Rectal smooth muscle tissue (tissue), 1 donor: ENCODE results near the gene MKKS.
"Not testable (repeated sequence)": the region's sequence is repeated elsewhere in the genome, so short reads cannot be mapped to it uniquely, and the experiment has no call there.

Source experiments
- H3K27ac ChIP-seq: one replicate; pipeline ENCODE4 v1.7.0; 2013; ENCODE audit warnings: low read depth, low read length, inconsistent platforms
- H3K27me3 ChIP-seq: one replicate; pipeline ENCODE4 v1.7.0; 2013; ENCODE audit warnings: low read length; ENCODE audit not compliant: control insufficient read depth, insufficient read depth
- H3K36me3 ChIP-seq: one replicate; pipeline ENCODE4 v1.7.0; 2013; ENCODE audit warnings: low read length; ENCODE audit not compliant: control insufficient read depth, insufficient read depth
- H3K4me1 ChIP-seq: one replicate; pipeline ENCODE4 v1.7.0; 2013; ENCODE audit warnings: low read length; ENCODE audit not compliant: control insufficient read depth, insufficient read depth
- H3K4me3 ChIP-seq: one replicate; pipeline ENCODE4 v1.7.0; 2013; ENCODE audit warnings: low read length
- H3K9ac ChIP-seq: one replicate; pipeline ENCODE4 v1.7.0; 2013; ENCODE audit warnings: low read length

Gene MKKS

DNA sequence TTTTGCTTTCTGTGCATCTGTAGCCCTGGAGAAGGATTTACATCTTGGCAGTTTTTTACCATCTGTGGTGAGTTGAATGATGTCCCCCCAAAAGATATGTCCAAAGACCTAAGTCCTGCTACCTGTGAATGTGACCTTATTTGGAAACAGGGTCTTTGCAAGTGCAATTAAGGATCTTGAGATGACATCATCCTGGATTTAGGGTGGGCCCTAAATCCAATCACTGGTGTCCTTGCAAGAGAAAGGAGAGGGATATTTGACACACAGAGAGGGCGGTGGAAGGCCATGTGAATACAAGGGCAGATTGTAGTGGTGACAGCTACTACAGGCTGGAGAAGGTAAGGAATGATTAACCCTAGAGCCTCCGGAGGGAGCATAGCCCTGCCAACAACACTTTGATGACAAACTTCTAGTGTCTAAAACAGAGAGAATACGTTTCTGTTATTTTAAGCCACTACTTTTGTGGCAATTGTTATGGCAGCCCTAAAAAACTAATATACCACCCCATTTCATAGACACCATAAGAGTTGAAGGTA, 35.1 kb downstream of the MKKS start:
- Histone ChIP-seq H3K27ac (no peak overlapping the region), H3K4me3 (no peak overlapping the region), H3K36me3 (no peaks in the 10 kb centered on the region), H3K9ac (no peak overlapping the region), H3K4me1 (no peaks in the 10 kb centered on the region), H3K27me3 (no peaks in the 10 kb centered on the region)

DNA sequence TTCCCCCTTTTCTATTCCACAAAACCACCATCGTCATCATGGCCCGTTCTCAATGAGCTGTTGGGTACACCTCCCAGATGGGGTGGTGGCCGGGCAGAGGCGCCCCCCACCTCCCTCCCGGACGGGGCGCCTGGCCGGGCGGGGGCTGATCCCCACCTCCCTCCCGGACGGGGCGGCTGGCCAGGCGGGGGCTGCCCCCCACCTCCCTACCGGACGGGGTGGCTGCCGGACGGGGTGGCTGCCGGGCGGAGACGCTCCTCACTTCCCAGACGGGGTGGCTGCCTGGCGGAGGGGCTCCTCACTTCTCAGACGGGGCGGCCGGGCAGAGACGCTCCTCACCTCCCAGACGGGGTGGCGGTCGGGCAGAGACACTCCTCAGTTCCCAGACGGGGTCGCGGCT, 39.3 kb downstream of the MKKS start:
- not testable (repeated sequence) for H3K9ac ChIP-seq, H3K4me3 ChIP-seq, H3K4me1 ChIP-seq, H3K27me3 ChIP-seq, H3K27ac ChIP-seq, H3K36me3 ChIP-seq

DNA sequence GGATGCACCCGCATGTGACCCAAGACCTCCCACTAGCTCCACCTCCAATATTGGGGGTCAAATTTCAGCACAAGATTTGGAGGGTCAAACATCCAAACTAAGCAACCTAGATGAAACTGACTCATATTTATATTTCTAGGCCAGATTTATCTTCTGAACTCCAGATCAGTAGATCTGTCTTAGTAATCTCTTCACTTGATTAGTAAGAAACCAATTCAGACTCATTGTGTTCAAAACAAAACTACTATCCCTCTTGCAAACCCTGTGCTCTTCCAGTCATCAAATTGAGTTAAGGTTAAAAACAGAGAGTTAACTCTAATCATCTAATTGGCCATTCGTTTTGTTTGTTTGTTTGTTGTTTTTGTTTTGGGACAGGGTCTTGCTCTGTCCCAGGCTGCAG, 43.3 kb downstream of the MKKS start:
- Histone ChIP-seq H3K4me1 (no peaks in the 10 kb centered on the region), H3K27ac (no peak overlapping the region), H3K27me3 (no peaks in the 10 kb centered on the region), H3K4me3 (no peak overlapping the region), H3K36me3 (no peaks in the 10 kb centered on the region), H3K9ac (no peak overlapping the region)

DNA sequence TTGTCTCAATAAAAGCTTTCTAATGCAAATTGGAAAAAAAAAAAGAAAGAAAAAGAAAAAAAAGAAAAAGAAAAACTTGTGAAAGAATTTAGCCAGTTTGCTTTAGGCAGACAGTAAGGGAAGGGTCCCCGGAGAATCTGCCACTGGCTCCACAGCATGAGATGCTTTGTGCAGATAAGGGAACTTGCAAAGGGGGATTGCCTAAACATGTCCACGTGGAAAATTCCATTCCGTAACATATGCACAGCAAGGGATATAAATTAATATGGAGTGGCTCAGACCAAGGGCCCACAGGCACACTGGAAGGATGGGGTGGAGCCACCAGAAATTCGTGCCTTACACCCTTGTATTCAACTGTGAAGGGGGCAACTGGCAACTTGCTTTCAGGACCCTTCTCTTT, 45.4 kb downstream of the MKKS start:
- no peak overlapping the region for H3K4me3 ChIP-seq
- no peaks in the 10 kb centered on the region for H3K4me1 ChIP-seq
- no peaks in the 10 kb centered on the region for H3K27me3 ChIP-seq
- H3K36me3 ChIP-seq: no peaks in the 10 kb centered on the region
- no peak overlapping the region for H3K9ac ChIP-seq
- no peak overlapping the region for H3K27ac ChIP-seq

DNA sequence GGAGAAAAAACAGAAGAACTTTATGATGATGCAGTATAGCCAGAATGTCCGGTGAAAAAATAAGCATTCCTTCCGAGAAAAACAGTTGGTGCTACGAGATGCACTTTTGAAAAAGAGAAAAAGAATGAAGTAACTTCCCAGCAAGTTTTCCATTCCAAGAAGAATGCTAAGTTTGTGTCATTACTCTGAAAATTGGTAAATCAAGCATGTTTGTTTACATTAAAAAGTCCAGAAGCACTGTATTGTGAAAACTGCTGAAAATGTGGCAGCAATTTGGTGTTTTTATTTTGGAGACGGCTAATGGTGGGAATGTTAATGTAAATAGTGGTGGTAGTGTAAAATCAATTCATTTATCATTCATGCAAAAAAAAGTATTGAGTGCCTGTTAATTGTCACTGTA, 46.3 kb downstream of the MKKS start:
- Histone ChIP-seq H3K36me3 (no peaks in the 10 kb centered on the region), H3K27ac (no peak overlapping the region), H3K4me3 (no peak overlapping the region), H3K4me1 (no peaks in the 10 kb centered on the region), H3K9ac (no peak overlapping the region), H3K27me3 (no peaks in the 10 kb centered on the region)

DNA sequence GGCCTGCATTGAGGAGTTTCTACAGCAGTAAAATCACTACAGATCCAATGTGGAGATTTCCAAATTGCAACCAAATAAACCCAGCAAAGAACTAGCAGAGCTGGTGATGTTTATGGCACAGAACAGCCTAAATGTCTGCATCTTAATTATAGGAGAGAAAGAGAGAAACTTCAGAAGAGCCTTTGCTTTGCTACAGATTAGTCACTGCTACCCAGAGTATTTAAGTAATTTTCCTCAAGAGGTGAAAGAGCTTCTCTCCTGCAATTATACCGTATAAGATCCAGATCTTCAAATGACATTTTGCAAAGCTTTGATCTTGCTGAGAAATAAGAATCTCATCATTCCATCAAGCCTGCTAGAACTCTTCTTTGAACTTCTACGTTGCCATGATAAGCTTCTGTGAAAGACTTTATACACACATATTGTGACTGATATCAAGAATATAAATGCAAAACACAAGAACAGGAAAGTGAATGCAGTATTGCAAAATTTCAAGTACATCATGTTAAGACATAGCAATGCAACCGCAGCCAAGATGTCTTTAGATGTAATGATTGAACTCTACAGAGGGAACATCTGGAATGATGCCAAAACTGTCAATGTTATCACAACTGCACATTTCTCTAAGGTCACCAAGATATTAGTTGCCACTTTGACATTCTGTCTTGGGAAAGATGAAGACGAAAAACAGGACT, 48.0 kb downstream of the MKKS start:
- no peaks in the 10 kb centered on the region for H3K36me3 ChIP-seq
- no peak overlapping the region for H3K9ac ChIP-seq
- no peaks in the 10 kb centered on the region for H3K4me1 ChIP-seq
- H3K4me3 ChIP-seq: no peak overlapping the region
- no peaks in the 10 kb centered on the region for H3K27me3 ChIP-seq
- no peak overlapping the region for H3K27ac ChIP-seq

DNA sequence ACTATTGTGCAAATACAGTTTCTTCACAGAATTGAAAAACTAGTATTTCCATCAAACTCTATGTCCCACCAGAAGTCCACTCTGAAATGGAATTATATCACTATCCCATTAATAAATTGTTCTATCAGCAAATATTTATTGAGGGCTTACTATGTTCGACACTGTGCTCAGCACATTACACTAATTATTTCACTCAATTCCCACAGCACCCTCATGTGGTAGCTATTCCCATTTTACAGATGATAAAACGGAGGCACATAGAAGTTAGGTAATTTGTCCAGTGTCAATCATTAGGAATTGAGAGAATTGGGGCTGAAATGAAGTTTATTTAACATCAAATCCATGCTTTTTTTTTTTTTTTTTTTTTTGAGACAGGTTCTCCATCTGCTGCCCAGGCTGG, 52.5 kb downstream of the MKKS start:
- Histone ChIP-seq H3K27ac (no peak overlapping the region), H3K36me3 (no peaks in the 10 kb centered on the region), H3K27me3 (no peaks in the 10 kb centered on the region), H3K4me3 (no peak overlapping the region), H3K4me1 (no peaks in the 10 kb centered on the region), H3K9ac (no peak overlapping the region)

DNA sequence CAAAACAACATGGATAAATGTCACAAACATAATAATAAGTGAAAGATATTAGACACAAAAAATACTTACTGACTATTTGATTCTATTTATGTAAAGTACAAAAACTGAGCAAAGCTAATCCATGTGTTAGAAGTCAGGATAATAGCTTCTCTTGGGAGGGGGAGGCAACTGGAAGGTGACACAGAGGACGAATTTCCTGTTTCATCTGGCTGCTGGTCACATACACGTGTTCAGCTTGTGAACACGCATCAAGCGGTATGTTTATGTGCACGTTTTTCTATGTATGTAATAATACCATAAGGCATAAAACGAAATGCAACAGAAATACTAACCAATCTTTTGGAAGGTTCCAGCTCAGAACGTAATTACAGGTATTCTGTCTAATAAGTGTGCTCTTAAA, 54.3 kb downstream of the MKKS start:
- H3K36me3 ChIP-seq: no peaks in the 10 kb centered on the region
- H3K4me3 ChIP-seq: no peak overlapping the region
- no peaks in the 10 kb centered on the region for H3K4me1 ChIP-seq
- H3K9ac ChIP-seq: no peak overlapping the region
- H3K27me3 ChIP-seq: no peaks in the 10 kb centered on the region
- H3K27ac ChIP-seq: no peak overlapping the region

DNA sequence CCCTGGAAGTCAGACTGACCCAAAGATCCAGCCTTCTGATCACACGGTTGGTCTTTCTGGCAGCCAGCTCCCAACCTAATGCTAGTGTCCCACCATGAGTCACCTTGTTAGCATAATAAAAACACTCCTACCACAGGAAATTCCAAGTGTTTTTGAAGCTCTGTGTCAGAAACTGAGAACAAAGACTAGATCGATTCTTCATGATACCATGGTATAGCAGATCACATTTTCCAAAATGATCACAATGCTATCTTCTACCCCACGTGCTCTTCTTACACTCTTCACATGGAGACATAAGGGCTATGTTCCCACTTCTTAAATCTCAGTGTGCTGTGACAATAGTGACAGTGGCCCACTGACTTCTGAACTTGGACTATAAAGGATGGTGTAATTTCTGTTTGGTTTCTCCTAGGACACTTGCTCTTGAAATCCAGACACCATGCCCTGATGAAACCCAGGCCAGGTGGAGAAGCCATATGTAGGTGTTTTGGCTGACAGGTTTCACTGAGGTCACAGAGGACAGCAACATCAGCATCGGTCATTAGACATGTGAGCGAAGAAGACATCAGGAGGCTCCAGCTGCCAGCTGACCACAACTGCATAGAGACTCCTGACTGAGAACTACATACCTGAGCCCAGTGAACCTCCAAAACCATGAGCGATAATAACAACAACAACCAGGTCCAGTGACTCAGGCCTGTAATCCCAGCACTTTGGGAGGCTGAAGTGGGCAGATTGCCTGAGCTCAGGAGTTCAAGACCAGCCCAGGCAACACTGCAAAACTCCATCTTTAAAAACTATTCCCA, 57.5 kb downstream of the MKKS start:
- Histone ChIP-seq H3K4me1 (no peaks in the 10 kb centered on the region), H3K27ac (no peak overlapping the region), H3K27me3 (no peaks in the 10 kb centered on the region), H3K4me3 (no peak overlapping the region), H3K36me3 (no peaks in the 10 kb centered on the region), H3K9ac (no peak overlapping the region)

DNA sequence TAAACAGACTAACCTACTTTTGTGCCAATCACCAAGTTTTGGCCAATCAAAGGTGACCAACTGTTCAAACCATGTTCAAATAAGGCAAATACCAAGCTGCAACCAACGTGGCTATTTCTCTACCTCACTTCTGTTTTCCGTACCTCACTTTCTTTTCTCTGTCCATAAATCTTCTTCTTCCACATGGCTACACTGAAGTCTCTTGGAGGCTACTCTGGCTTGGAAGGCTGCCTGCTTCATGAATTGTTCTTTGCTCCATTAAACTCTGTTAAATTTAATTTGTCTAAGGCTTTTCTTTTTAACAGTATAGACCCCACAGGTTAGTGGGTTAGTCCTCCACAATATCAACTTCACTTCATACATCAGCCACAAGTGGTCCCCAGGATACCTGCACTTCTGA, 58.8 kb downstream of the MKKS start:
- Histone ChIP-seq H3K4me1 (no peaks in the 10 kb centered on the region), H3K27ac (no peak overlapping the region), H3K4me3 (no peak overlapping the region), H3K9ac (no peak overlapping the region), H3K27me3 (no peaks in the 10 kb centered on the region), H3K36me3 (no peaks in the 10 kb centered on the region)

DNA sequence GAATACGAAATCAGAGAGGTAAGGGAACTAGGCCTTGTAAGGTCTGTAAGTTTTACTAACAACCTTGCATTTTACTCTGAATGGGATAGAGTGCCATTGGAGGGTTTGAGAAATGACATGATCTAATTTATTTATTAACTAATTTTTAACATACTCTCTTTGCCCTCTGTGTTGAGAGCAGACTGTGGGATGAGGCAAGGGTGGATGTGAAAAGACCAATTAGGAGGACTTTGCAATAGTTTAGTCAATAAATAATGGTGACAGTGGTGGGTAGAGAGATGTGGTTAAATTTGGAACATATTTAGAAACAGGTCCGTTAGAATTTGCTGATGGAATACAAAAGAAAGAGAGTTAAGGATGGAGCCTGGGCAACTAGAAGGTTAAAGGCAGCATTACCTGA, 60.0 kb downstream of the MKKS start:
- Histone ChIP-seq H3K9ac (no peak overlapping the region), H3K27ac (no peak overlapping the region), H3K27me3 (no peaks in the 10 kb centered on the region), H3K36me3 (no peaks in the 10 kb centered on the region), H3K4me3 (no peak overlapping the region), H3K4me1 (no peaks in the 10 kb centered on the region)

DNA sequence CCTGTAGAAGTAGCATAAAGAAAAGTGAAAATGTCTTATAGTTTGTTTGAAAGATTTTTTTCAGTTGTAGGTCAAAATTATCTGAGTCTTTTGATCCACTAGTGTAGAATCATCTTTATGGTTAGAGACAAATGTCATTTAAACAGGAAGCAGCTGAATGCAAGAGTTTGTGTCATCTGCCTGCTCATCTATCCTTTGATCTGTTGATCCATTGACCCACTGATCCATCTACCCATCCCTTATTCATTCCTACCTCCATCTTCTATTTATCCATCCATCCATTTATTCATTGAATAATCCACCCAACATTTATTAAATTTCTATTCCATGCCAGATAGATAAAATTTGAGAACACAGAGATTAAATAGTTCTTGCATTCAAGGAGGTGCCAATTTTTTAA, 62.6 kb downstream of the MKKS start:
- no peaks in the 10 kb centered on the region for H3K36me3 ChIP-seq
- no peak overlapping the region for H3K9ac ChIP-seq
- H3K27ac ChIP-seq: no peak overlapping the region
- no peaks in the 10 kb centered on the region for H3K4me1 ChIP-seq
- H3K27me3 ChIP-seq: no peaks in the 10 kb centered on the region
- no peak overlapping the region for H3K4me3 ChIP-seq
